GM12892 (cell line): ENCODE measurements around the gene SPDYE17.
"Not testable (repeated sequence)": the region's sequence is repeated elsewhere in the genome, so short reads cannot be mapped to it uniquely, and the experiment has no call there.

Experiments
- POLR2A ChIP-seq: IDR thresholded peaks from 2 replicates; pipeline ENCODE4 v1.6.1; 2011; ENCODE audit warnings: low read depth, low read length, control low read depth
- POLR2AphosphoS5 ChIP-seq: IDR thresholded peaks from 2 replicates; pipeline ENCODE4 v1.6.1; 2011; ENCODE audit warnings: low read depth, low read length, control low read depth
- TAF1 ChIP-seq: IDR thresholded peaks from 2 replicates; pipeline ENCODE4 v1.6.1; 2011; ENCODE audit warnings: low read depth, mild to moderate bottlenecking, control low read depth, low read length, borderline replicate concordance

DNA sequence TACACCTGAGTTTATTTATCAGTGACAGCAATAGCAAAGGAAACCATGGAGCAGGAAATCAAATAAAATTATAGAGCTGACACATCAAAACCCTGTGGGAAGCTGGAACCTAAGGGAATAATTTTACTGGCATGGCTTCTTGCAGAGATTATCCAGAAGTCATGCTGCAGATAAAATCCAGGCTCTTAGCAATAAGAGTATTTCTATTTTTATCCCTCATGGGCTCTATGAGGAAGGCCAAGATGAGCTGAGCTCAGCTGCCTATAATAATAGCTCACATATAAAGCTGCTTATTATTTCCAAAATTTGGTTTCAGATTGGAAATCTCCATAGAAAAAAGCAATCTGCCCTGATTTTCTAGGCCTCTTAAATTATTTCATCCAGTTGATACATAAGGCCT lies 47.0 kb upstream of the SPDYE17 start:
- TF ChIP-seq TAF1, POLR2A, POLR2AphosphoS5: not testable (repeated sequence)
